Activated CD4-positive, alpha-beta memory T cell treated with anti-CD3 and anti-CD28 coated beads for 36 hours (primary cell): ENCODE data around the gene CAPNS1. TPM values are rescaled to one million over a fixed set of nuclear protein-coding genes. Genes with fewer than 3 reads are reported as not detected.

Experiments
- CTCF ChIA-PET: fragments of 350-600 bp; sonication (Branson Sonifier 250); formaldehyde crosslinking; loops from one replicate; lab custom pipeline; 2021; ENCODE audit warnings: antibody characterized with exemption, inconsistent platforms; lab: Charles Lee
- POLR2A ChIA-PET: fragments of 350-600 bp; sonication (Branson Sonifier 250); formaldehyde crosslinking; loops from one replicate; lab custom pipeline; 2021; ENCODE audit warnings: antibody characterized with exemption; lab: Charles Lee
- DNase-seq: peaks from one replicate; pipeline ENCODE4 v3.0.0-alpha.2; 2020
- H3K27ac Mint-ChIP-seq: one replicate; pipeline ENCODE4 v1.8.0; 2021; ENCODE audit warnings: mixed read lengths
- H3K27me3 Mint-ChIP-seq: one replicate; pipeline ENCODE4 v1.8.0; 2021; ENCODE audit warnings: mixed read lengths
- H3K36me3 Mint-ChIP-seq: one replicate; pipeline ENCODE4 v1.8.0; 2021; ENCODE audit warnings: mixed read lengths
- H3K4me1 Mint-ChIP-seq: one replicate; pipeline ENCODE4 v1.8.0; 2021; ENCODE audit warnings: low read depth, mixed read lengths
- H3K4me3 Mint-ChIP-seq: one replicate; pipeline ENCODE4 v1.8.0; 2021; ENCODE audit warnings: mild to moderate bottlenecking, mixed read lengths
- H3K9me3 Mint-ChIP-seq: one replicate; pipeline ENCODE4 v1.8.0; 2021; ENCODE audit warnings: mixed read lengths
- intact Hi-C: fragments of 100-400 bp; cut with micrococcal nuclease; formaldehyde crosslinking; loops from one replicate; pipeline ENCODE4 v1.15.1; 2023
- total RNA-seq, 2 experiments: library from RNA; stranded (reverse); gene quantifications; one replicate each; pipeline ENCODE4 v1.2.3, GENCODE V29; 2021

The CAPNS1 gene
- total RNA-seq, 2 experiments from 2014 or later = 430 to 447 TPM

GRCh38 chr19:36196249-36196648, 56.4 kb downstream of the CAPNS1 start:
- Mint-ChIP-seq H3K27me3 (no peaks in the 10 kb centered on the region), H3K9me3 (no peaks in the 10 kb centered on the region), H3K4me1 (no peaks in the 10 kb centered on the region), H3K36me3 (peaks cover 5% of the 10 kb centered on the region), H3K4me3 (no peak overlapping the region), H3K27ac (no peak overlapping the region)
- CTCF ChIA-PET = interaction anchor here (0.5 to 1.2 kb wide), 2 partner anchors 12 to 209 kb away, joined by 3 read pairs; no protein-coding TSS in a partner anchor
- no peak for DNase-seq
- POLR2A ChIA-PET = no interaction called here
- intact Hi-C loops = no loop called here

DNA sequence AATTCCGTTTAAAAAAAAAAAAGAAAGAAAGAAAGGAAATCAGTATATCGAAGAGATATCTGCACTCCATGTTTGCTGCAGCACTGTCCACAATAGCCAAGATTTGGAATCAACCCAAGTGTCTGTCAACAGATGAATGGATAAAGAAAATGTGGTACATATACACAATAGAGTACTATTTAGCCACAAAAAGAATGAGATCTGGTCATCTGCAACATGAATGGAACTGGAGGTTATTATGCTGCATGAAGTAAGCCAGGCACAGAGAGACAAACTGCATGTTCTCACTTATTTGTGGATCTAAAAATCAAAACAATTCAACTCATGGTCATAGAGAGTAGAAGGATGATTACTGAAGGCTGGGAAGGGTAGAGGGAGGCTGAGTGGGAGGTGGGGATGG, 58.3 kb downstream of the CAPNS1 start:
- H3K27ac Mint-ChIP-seq = no peak overlapping the region

More for the DNA sequence above, 58.3 kb downstream of the CAPNS1 start:
- CTCF ChIA-PET = no interaction called here
- intact Hi-C loops = no loop called here
- no peak overlapping the region for H3K4me3 Mint-ChIP-seq
- no peaks in the 10 kb centered on the region for H3K27me3 Mint-ChIP-seq
- no peaks in the 10 kb centered on the region for H3K4me1 Mint-ChIP-seq
- POLR2A ChIA-PET = no interaction called here
- H3K9me3 Mint-ChIP-seq = no peaks in the 10 kb centered on the region
- DNase-seq = no peak
- H3K36me3 Mint-ChIP-seq = peaks cover 5% of the 10 kb centered on the region

Other genes with a start within 250 kb of the CAPNS1 start
- gene NFKBID, start 239.5 kb upstream of the CAPNS1 start, total RNA-seq = 10 to 100 TPM; 66.7 to 70.9 TPM
- 10 to 100 TPM; 50.7 to 52.9 TPM for gene HCST, start 237.5 kb upstream of the CAPNS1 start, total RNA-seq
- not detected for gene TYROBP, start 231.8 kb upstream of the CAPNS1 start, total RNA-seq
- gene LRFN3, start 203.7 kb upstream of the CAPNS1 start, total RNA-seq = 1 to 10 TPM; 8.7 to 9.1 TPM
- 10 to 100 TPM; 15.8 to 18.9 TPM for gene SDHAF1, start 144.9 kb upstream of the CAPNS1 start, total RNA-seq
- 1 to 10 TPM; 2.0 to 2.9 TPM for gene SYNE4, start 131.3 kb upstream of the CAPNS1 start, total RNA-seq
- 10 to 100 TPM; 40.9 to 44.7 TPM for gene ALKBH6, start 125.9 kb upstream of the CAPNS1 start, total RNA-seq
- gene CLIP3, start 107.2 kb upstream of the CAPNS1 start, total RNA-seq = under 1 TPM; 0.12 to 0.44 TPM
- gene THAP8, start 85.8 kb upstream of the CAPNS1 start, total RNA-seq = 1 to 10 TPM; 2.1 to 2.2 TPM
- gene WDR62, start 85.2 kb upstream of the CAPNS1 start, total RNA-seq = 10 to 100 TPM; 16.8 to 17.7 TPM
- not detected for gene OVOL3, start 28.9 kb upstream of the CAPNS1 start, total RNA-seq
- gene POLR2I, start 25.2 kb upstream of the CAPNS1 start, total RNA-seq = 10 to 100 TPM; 84.1 to 84.8 TPM
- 100 to 1,000 TPM; 134 to 137 TPM for gene TBCB, start 24.6 kb upstream of the CAPNS1 start, total RNA-seq
- gene COX7A1, start 12.4 kb downstream of the CAPNS1 start, total RNA-seq = not detected
- gene ZNF565, start 74.6 kb downstream of the CAPNS1 start, total RNA-seq = 1 to 10 TPM; 2.2 to 2.3 TPM
- 10 to 100 TPM; 82.5 to 86.5 TPM for gene ZNF146, start 75.0 kb downstream of the CAPNS1 start, total RNA-seq
- gene ZFP14, start 239.1 kb downstream of the CAPNS1 start, total RNA-seq = 1 to 10 TPM; 1.6 to 2.3 TPM